HG03558 (cell line): Measurements from ENCODE around the gene EPHA6.
A peak's percentile ranks its signal among the peaks of the same experiment; 100 is the strongest.

ENCODE experiments used
- ATAC-seq: cut with Tn5 transposase; IDR thresholded peaks from one replicate; pipeline ENCODE4 v1.9.1; 2021; ENCODE audit warnings: moderate number of reproducible peaks; ENCODE audit not compliant: unreplicated experiment; ENCODE audit errors: extremely low read depth

The EPHA6 gene

DNA sequence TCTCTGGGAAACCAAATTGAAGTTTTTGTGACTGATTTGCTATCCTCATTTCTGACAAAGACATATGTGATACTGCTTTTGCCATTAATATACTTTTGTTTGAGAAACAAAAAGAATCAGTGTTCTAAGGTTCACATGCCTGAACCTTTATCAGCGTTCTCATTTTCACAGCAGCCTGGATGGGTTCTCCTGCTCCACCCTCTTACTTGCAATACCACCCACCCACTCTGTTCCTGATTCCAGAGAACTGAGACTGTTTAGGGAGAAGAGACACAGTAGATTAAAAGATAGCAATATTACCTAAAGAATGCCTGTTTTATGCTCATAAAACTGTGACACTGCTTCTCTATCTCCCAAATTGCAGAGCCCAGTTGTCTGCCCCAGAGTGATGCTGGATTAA, 924.4 kb downstream of the EPHA6 start:
- ATAC-seq: no peak

DNA sequence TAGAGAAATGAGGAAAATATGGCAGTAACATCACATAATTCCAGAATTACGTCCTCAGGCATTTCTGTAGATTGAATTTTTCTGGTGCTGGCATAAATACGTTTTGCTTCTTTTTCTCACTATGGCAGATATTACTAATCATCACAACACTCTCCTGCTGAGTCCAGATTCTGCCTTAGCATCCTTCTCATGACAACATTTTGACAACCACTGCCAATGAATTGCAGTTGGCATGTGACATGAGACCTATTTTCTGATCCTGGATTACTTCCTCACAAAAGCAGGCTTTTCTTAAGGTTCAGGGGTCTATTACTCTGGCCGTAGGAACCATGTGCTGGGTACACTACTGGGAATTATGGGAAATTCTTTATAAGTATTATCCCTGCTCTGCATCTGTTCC, 927.6 kb downstream of the EPHA6 start:
- ATAC-seq: no peak

DNA sequence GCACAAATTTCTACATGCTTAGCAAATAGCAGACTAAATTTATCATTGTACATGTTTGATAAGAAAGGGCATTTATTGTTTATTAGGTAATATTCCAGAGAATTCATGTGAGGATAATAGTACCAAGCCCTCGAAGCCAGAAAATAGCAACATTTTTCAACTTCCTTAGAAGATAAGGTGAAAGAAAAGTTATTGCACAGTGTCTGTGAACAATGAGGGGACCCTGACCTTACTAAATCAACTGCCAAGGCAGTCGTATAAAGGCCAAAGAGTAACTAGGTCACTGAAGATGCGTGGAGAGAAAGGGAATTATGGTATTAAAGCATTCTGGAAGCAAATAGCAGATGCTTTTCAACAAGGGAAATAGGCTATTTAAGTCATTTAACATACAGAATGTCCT, 929.9 kb downstream of the EPHA6 start:
- no peak for ATAC-seq

DNA sequence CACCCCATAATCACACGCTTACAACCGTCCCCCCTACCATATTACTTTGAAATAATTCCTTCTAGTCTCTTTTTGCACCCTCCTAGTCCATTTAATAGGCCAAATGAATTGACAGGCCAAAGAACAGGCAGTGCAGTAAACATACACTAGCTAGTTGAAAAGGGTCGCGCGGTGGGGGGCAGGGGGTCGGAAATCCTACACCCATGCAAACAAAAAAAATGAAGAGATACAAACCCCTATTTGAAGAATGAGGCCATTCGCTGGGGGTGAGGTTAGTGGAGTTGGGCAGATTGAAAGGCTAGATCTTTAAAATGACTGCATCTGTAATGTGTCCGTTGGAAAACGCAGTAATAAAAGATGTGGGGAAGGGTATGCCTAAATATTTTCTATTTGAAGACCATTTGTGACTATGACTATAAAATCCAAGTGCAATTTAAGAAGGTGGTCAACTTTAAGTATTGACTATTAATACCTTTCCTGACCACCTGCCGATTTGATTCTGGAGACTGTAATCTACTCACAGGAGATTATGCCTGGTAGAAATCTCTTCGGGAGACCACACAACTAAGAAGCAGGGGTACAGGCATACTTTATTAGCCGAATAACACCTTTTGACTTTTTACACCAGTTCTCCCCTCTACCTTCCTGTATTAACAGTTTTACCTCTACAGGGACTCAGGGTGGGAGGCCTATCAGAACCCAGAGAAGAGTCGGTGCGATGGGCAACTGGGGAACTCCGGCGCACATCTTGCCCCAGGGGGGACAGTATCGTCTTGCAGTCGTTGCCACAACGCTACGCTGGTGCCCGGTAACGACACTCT, 949.4 kb downstream of the EPHA6 start:
- ATAC-seq: no peak

DNA sequence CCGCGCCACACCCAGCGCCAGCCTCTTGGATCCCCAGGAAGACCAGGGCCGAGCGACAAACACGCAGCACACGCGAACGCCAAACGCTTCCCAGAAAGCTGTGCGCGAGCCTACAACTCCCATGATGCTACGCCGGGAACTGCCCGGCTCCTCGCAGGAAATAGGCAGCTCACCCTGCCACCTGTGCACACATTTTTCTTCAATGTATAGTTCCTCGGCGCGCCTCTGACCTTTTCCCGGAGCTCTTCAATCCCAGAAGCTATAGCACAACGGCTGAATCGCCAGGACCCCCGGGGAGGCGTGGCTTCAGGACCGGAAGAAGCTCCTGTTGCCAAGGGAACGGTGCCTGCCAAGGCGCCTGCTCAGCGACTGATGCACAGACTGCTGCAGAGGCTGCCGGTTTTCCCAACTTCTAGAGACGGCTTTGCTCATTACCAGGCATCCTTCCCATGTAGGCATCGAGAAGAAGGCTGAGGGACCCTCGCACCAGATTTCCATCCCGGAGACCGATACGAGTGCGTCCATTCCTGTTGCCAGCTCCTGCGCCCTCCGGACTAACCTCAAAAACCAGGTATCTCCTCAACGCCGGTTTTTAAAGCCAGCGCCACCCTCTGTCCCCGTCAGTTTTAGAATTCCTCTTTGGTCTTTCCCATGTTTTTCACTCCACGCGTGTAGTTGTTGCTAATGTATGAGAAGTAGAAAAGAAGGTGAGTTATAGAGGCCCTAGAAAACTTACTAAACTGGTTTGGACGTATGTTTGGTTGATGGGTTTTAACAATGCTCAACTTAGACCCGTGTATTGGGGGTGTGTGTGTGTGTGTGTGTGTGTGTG, 950.2 kb downstream of the EPHA6 start, which contains the start of gene ARL6:
Gene ARL6 (plus strand): TSS at position 352 of the 832 bp plus-strand sequence. CDS start 3,350 bp downstream, outside the sequence.
- ATAC-seq: peak; percentile 94

DNA sequence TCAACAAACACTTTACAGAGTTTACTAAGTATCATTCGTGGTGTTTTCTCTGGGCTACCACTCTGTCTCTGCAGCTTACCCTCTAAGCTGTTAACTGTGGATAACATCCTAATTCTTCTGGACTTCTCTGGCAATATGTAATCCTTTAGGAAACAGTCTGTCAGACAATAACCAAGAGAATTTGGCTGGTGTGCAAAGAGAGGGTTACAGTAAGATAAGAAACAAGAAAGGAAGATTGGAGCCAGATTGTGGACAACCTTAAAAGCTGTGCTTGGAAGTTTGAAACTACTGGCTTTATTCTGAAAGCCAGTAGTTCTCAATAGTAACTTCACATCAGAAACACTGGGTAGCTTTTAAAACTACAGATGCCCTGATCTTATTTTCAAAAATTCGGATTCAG, 950.9 kb downstream of the EPHA6 start:
- ATAC-seq: no peak

DNA sequence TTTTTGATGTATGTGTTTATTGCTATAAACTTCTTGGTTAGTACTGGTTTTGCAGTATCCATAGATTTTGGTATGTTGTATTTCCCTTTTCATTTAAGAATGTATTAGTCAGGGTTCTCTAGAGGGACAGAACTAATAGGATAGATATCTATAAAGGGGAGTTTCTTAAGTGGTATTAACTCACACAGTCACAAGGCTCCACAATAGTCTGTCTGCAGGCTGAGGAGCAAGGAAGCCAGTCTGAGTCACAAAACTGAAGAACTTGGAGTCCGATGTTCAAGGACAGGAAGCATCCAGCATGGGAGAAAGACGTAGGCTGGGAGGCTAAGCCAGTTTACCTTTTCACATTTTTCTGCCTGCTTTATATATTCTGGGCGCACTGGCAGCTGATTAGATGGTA, 958.5 kb downstream of the EPHA6 start:
- ATAC-seq: no peak

DNA sequence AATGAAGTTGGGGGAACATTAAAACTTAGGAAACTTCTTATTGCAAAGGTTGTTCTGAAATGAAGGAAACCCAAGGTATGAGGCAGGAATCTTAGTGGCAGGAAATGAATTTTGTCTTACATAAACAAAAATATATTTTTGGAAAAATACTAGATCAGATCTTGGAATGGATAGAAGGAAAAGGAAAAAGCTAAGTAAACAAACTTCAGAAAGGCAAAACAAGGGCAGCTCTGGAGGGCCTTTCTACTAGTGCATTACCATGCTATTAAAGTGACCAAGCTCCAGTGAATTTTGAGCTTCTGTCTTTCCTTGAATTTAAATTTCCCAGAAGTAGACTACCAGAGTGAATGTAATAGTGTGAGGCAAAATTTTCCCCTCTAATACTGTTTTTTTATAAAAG, 963.8 kb downstream of the EPHA6 start:
- no peak for ATAC-seq

DNA sequence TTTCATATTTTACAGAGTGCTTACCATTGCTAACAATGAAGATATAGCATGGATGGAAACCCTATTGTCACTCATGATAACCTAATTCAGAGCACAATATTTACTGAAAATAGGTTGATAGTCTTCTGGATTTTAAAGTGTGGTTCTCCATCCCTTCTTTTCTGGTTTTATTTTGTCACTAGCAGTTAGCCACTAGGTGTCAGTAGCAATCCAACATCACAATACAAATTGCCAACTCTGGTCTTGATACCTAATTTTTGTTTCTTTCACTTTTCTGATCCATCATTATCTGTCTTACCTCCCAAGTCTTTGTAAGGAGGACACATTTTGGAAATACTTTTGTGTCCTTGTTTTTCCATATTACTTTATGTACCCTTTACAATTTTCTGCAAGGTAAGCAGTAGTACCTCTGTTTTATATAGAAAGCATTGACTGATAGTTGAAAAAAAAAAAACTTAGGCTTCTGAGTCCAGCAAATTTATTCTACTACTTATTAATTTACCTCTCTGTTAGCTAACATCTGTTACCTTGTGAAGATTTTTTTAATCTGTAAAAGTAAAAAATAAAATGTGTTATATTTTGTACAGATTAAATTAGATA, 979.1 kb downstream of the EPHA6 start:
- peak; percentile 45 for ATAC-seq

DNA sequence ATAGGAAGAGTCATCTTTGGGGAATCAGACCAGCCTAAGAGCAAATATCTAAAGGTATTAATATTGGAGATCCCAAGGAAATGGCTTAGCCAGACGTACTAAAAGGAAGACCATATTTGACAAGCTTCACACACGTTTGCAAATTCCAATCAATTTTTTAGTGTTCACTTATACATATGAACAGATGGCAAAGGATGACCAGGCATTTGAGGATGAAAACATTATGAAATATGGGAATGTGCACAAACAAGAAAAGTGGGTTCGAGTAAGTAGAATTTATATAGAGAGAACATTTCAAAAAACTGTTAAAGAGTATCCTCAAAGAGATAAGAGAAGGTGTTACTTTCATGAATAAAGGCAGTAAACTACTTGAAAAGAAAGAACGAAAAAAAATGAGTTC, 981.6 kb downstream of the EPHA6 start:
- no peak for ATAC-seq
